GM12891 (cell line): ENCODE measurements around the gene PLCH2.

ENCODE experiments used
- PAX5 ChIP-seq: IDR thresholded peaks from 2 replicates; pipeline ENCODE4 v1.6.1; 2011; ENCODE audit warnings: low read length, moderate library complexity, mild to moderate bottlenecking; ENCODE audit not compliant: insufficient read depth, severe bottlenecking
- POLR2A ChIP-seq: IDR thresholded peaks from 2 replicates; pipeline ENCODE4 v1.6.1; 2011; ENCODE audit warnings: low read depth, low read length, control low read depth
- POLR2AphosphoS5 ChIP-seq: IDR thresholded peaks from 2 replicates; pipeline ENCODE4 v1.6.1; 2011; ENCODE audit warnings: low read depth, low read length, control low read depth
- POU2F2 ChIP-seq: IDR thresholded peaks from 2 replicates; pipeline ENCODE4 v1.6.1; 2011; ENCODE audit warnings: low read depth, mild to moderate bottlenecking, control low read depth, low read length, moderate library complexity
- SPI1 ChIP-seq: IDR thresholded peaks from 2 replicates; pipeline ENCODE4 v1.6.1; 2011; ENCODE audit warnings: low read depth, low read length, control low read depth
- TAF1 ChIP-seq: IDR thresholded peaks from 2 replicates; pipeline ENCODE4 v1.6.1; 2011; ENCODE audit warnings: low read depth, low read length, control low read depth

DNA sequence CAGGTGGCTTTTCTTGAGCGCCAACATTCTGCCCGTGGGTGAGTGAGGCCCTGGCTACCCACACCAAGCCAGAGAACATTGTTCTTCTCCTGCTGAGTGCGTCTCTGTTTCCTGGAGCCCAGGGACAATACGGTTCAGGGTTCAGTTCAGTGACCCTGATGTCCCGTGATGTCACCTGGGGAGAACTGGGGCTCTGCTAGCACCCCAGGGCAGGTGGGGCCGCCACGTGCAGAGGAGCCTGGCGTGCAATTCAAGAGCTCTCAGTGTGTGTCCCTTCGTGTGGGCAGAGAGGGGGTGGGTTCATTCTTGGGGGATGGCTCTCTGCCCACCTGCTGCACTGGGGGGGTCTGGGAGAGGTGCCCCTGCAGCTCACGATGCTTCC lies 45.5 kb upstream of the PLCH2 start:
- TF ChIP-seq POLR2A (no peak), TAF1 (no peak), POLR2AphosphoS5 (no peak), POU2F2 (no peak), PAX5 (no peak), SPI1 (no peak)
